SIG-M5 (cell line): Measurements from ENCODE around the gene SEBOX.

Experiments used
- DNase-seq: peaks from one replicate; lab custom pipeline; 2025; lab: John Stamatoyannopoulos, UW

SEBOX gene, protein sequence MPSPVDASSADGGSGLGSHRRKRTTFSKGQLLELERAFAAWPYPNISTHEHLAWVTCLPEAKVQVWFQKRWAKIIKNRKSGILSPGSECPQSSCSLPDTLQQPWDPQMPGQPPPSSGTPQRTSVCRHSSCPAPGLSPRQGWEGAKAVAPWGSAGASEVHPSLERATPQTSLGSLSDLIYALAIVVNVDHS

DNA sequence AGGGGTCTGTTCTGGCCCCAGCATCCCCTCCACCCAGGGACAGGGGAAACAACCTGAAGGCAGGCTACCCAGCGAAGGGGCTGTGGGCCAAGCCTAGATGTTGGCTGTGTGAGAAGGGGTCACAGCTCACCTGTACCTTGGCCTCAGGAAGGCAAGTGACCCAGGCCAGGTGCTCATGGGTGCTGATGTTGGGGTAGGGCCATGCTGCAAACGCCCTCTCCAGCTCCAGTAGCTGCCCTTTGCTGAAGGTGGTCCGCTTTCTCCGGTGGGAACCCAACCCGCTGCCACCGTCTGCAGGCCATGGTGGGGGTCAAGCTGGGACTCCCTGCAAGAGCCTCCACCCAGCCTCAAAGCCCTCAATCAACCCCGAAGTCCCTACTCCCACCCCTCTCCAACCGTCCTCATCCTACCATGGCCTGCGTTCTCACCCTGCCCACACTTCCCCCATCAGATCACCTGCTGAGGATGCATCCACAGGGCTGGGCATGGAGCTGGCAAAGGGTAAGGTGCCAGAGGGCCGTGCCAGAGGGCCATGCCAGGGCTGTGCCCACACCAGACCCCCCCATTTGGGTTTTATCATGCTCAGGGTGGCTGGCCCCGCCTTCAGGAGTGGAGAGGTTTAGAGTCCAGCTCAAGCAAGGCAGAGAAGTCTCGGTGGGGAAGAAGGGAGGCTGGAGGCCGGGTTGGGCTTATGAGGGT, at the start of gene SEBOX:
Gene SEBOX (minus strand): TSS at position 535 of the 699 bp plus-strand sequence. CDS start 48 bp downstream, at position 487.
- DNase-seq, result no peak

DNA sequence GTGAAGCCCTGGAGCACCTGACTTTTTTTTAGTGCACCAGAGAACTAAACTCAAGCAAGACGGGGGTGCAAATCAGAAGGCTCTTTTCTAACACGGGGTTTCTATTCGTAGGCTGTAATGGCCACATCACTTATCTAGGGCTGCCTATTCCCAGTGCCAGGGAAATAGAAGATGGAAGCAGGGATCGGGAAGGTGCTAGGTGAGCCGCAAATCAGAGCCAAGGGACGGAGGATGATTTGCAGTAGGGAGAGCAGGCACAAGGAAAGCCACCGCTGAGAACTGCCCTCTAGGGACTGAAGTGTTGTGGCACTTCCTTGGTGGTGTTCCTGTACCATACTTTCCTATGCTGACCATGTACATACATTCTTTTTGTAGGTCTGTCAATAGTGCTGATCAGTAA, 48.8 kb upstream of the SEBOX start:
- no peak for DNase-seq

DNA sequence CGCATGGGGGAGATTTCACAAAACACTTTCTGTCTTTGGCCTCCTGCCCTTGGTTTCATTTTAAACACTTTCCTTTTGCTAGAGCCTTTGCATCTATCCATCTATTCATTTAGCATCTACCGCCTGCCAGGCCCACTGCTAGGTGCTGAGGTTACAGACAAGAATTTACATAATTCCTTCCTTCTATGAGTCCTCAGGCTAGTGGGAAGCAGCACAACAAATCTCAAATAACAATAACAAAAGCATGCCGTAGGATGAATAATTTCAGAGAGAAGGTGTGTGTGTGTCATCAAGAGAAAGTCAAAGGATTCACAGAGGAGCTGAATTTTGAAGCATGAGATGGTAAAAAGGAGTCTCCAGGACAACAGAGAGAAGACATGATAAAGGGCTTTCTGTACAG, 47.1 kb upstream of the SEBOX start:
- DNase-seq, result no peak

DNA sequence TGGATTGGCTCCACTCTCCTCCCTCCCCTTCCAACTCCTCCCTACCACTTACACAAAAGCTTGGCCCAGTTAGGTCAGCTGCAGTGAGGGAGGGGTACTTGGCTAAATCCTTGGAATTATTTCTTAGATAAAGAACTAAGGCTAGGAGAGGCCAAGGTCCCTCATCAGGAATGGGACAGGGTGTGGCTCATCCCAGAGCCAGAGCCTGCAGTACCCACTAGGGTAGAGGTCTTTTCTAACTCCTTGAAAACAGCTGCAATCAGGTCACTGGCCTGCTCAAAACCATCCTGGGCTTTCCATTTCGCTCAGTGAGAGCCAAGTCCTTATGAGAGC, 42.9 kb upstream of the SEBOX start:
- DNase-seq, result no peak

DNA sequence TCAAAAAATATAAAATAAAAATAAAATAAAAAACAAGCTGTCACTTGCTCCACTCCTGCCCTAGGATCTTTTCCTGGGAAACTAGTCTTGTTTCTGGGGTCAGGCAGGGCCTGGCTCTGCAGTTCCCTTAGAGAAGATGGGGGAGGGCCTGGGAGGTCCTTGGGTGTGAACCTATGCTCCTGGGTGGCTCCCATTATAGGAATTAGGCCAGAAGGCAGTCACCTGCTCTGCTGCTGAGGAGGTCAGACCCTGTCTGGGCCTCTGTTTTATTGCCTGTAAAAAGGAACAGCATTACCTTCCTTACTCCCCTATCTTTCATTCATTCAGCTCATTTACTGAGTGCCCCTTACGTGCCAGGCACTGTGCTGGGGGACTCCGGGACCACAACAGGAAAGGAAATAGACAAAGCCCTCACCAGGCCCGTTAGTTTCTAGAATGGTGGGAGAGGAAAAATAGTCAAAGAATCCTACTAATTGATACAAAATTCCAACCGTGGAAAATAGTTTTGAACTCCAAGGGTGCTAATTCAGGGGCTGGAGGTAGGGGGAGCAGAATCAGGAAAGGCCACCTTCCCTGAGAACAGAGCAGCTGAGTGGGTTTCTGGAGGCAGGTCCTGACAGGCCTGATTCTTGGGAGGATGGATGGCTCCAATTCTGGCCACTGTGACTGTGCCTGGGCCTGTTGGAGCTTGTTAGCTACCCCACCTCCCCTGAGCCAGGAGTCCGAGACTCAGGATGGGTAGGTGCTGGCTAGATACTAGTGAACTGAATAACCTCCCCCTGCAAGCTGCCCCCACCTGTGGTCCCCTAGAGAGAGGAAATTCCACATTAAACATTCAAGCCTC, 42.4 kb upstream of the SEBOX start:
- no peak for DNase-seq

DNA sequence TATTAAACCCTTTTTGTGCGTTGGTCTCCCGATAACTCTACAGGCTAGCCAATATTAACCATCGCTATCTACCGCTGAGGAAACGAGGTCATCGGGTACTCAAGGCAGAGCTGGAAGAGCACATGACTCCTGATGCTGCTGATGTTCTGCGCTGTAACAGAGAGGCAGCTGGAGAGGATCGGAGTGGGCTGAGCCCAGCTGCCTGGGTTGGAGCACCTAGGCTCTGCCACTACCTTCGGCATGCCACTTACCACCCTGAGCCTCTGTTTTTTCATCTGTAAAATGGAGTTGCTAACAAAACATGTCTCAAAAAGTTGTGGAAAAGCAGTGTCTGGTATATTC, 41.4 kb upstream of the SEBOX start:
- DNase-seq, result no peak

DNA sequence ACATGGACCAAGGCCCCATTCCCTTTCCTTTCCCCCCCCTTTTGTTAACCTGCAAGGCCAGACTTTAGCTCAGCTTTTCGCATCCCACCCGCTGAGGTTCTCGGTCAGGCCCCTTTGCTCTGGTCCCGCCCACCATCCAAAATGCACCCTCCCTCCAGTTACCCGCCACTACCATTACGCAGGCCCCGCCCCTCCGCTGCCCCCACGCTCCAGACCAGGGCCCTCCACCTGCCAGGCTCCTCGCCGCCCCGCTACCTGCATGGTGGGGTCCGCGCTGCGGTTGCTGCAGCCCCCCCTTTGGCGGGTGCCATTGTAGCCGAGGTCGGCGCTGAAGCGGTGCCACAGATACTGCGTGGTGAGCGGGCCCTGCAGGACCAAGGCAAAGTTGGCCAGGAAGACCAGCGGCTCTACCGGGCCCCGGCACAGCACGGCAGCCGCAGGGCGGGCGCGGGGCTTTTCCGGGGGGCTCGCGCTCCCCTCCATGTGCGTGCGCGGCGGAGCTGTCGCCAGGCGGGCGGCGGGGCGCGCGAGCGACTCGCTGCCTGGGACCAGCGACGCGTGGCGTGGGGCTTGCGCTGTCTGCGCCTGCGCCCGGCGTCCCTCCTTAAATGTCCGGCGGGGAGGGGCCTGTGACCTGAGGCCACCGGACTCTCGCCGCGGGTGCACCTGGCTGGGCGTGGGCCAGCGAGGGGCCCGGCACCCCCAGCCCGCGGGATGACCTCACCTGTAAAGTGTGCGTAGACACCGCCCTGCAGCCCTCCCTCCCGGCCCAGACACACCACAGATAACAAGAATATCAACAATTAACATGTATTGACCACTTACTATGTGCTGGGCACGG, 40.9 kb upstream of the SEBOX start, which contains the start of gene SLC46A1:
Gene SLC46A1 (minus strand): TSS at position 581 of the 841 bp plus-strand sequence. CDS start 98 bp downstream, at position 483.
- no peak for DNase-seq

DNA sequence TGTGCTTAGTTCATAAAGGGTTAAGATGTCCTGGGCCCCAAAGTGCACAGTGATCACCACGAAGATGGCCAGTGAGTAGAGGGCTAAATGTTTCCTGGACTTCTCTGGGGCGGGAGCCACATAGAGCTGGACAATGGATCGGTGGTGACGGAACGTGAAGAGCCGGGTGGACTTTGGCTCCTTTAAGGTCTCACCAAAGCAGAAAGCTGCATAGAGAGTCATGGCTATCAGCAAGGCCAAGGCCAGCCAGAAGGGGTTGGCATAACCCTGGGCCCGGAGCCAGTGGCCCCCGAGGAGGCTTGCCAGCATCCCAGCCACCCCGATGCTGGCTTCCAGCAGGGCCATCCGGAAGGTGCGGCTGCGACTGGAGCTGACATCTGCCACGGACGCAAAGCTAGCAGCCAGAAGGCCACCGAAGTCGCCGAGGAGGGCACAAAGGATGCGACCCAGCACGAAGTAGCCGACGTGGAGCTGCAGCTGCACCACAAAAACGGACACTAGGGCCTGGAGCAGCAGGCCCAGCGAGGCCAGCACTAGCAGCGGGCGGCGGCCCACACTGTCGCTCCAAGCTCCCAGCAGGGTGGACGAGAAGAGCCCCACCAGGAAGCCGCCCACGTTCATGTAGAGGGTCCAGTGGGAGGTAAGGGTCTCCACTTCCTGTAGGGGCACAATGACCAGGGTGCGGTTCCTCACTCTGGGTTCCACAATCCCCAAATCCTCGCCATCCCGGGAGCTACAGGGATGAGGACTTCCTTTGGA, 40.0 kb upstream of the SEBOX start:
- no peak for DNase-seq

DNA sequence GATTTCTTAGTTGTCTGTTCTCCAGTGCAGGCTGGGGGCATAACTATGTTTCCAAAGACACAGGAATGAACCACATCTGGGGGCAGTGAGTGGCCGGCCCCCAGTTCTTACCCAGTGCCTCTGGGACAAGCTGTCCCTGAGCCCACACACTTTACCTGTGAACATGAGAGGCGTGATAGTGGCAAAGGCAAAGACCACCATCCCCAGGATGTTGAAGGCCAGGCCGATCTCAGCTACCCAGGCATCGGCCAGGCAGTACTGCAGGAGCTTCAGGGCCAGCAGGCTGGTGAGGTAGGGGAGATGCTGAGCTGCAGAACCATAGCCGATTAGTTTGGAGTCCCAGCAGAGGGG, 39.4 kb upstream of the SEBOX start:
- DNase-seq, result no peak

DNA sequence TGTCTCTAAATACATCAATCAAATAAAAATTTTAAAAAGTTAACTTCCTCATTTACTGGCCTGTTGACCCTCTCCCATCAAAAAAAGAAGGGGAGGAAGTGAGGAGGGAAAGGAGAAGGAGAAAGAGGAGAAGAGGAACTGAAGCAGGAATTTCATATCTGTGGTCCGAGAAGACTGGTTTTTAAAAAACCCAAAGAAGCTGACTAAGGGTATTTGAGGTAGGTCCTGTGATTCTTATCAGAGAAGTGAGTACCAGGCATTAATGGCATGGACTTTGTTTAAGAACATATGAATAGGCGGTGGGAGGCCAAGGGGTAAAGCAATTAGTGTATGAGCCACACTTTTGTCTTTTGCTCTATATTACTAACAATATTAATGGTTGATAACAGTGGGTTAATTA, 39.0 kb upstream of the SEBOX start:
- no peak for DNase-seq

DNA sequence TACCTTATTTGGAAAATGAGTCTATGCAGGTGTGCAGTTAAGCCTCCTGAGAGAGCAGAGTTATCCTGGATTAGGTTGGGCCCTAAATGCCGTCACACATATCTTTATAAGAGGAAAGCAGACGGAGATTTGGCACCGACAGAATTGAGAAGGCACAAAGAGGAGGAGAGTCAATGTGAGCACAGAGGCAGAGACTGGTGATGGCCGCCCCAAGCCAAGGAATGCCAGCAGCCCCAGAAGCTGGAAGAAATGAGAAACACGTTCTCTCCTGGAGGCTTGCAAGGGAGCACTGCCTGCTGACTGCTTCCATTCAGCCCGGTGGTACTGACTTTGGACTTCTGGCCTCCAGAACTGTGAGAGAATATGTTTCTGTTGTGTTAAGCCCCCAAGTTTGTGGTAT, 37.8 kb upstream of the SEBOX start:
- no peak for DNase-seq

DNA sequence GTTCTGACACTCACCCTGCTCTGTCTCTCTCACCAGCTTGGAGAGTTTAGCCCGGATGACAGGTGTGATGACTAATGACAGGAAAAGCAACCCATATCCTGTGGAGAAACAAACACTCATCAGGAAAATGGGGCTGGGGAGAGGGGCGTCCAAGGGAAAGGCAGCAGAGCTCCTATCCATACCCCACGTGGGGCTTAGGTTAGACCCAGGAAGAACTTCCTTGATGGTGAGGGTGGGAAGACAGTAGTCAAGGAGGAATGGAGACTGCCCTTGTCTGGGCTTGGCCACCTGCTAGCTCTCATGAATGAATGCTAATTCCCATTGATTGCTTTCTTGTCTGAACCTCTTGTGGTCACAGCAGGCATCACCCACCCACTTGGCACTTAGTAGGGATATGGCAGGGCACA, 37.2 kb upstream of the SEBOX start:
- no peak for DNase-seq

DNA sequence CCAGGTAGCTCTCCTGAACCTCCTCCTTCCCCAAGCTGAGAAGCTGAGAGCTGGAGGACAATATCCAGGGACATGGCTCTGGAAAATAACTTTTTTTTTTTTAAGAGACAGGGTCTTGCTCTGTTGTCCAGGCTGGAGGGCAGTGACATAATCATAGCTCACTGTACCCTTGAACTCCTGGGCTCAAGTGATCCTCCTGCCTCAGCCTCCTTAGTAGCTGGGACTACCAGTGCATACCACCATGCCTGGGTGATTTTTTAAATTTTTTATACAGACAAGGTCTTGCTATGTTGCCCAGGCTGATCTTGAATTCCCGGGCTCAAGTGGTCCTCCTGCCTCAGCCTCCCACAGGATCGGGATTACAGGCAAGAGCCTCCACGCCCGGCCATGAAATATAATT, 34.8 kb upstream of the SEBOX start:
- no peak for DNase-seq

DNA sequence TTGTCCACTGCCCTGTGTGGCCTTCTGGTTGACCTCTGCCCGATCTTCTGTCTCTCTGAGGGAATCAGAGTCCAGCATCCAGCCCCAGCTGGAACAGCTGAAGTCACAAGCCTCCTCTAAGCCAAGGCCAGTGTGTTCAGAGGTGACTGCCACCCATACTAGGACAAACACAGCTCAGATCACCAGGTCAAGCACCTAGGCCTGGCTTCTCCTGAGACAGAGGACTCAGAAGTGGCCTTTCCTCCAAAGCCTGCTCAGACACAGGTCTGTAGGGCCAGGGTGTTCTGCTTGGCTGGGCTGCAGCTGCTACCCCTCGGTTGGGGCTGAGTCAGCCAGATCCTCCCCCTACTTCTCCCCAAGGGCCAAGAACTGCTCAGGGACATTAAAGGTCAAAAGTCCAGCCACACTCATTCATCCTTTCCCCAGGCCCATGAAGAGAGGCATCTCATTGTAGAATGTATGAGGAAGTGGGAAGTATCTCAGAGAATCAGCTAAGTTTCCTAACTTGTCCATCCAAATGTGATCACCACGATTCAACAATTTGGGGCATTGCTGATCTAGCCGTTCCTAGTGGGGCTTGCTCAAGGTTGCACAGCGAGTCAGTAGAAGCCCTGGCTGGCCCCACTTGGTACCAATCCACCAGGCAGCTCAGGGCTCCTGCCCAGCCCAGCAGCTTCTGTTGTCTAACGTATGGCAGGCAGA, 33.4 kb upstream of the SEBOX start:
- DNase-seq, result no peak

DNA sequence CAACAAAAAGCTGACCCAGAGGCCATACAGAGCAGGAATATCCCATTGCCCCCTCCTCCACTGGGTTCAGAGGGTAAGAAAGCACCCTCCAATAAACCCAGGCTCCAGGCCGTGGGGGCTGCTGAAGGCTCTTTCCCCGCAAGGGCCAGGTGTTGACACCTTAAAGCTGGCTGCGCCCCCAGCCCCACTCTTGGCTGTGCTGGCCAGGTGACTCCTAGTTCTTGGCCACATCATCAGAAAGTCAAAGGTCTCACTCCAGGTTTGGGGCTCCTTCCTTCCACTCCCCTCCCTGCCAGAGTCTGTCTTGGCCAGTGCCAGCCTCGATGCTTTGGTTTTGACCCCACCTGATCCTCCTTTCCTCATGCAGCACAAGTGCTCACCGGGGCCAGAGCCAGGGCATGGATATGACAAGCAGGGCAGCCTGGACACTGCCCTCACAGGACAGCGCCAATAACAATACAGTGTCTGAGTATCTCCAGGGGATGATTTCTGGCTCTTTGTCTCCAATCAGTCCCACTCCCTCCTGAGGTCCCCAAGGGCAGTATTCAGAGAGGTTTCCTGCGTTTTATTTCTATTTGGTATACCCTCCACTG, 32.8 kb upstream of the SEBOX start:
- no peak for DNase-seq

DNA sequence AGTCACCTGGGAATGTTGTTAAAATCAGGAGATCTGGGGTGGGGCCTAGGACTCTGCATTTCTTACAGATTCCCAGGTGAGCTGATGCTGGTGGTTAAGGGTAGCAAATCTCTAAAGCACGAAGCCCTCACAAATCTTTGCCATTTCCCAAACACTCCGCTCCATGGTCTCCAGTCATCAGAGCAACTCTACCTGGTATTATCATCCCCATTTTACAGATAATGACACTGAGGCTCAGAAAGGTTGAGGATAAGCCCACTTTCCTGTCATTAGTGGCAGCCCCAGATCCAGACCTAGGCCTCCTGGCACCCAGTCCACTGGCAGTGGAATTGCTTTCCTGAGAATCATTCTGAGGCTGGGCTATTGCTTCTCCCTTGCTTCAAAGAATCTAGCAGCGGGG, 32.3 kb upstream of the SEBOX start:
- no peak for DNase-seq

DNA sequence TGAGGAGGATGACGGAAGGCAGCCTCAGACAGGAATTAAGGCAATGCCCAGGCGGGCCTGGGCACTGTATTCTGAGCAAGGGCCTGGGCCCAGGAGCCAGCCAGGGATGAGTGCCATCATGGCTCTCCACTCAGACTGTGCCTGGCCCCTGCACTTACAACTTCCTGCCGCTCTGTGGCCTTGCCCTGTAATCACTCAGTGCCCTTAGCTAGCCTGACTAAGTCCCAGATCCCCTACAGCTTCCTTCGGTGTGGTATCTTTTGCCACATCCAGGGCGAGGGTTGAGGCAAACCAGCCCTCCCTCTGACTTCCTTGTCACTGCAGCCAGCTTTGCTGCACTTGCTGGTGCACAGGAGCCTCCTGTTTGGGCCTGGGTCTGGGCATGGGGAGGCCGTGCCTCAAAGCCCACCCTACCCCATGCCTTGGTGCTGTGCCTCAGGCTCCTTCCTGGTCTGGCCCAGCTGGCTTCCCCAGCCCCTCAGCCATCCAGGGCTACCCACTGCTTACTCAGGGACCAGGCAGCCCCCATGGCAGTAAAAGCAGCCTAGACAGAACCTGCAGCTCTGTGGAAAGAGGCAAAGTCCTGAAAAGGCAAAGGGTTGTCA, 31.7 kb upstream of the SEBOX start:
- DNase-seq, result no peak

DNA sequence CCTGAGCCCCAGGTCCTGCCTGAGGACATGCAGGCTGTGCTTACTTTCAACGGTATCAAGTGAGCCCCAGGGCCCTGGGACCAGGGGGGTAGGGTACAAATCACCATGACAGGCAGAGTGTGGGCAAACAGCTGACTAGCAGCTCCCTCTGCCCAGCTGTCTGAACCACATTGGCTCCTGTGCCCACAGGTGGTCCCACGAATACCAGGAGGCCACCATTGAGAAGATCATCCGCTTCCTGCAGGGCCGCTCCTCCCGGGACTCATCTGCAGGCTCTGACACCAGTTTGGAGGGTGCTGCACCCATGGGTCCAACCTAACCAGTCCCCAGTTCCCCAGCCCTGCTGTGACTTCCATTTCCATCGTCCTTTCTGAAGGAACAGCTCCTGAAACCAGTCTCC, 31.0 kb upstream of the SEBOX start:
- DNase-seq, result no peak

DNA sequence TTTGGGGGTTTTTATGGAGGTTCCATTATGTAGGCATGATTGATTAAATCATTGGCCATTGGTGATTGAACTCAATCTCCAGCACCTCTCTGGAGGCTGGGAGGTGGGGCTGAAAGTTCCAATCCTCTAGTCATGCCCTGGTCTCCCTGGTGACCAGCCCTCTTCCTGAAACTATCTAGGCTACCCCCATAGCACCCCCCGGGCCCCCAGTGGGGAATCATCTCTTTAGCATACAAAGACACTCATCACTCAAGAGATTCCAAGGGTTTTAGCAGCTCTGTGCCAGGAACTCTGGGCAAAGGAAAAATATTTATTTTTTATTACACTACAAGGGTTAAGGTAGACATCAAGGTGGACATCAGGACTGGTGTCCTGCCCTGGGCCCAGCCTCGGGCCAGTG, 30.4 kb upstream of the SEBOX start:
- DNase-seq, result no peak
